ENCODE results near the gene CIAO3. TPM values are rescaled to one million over a fixed set of nuclear protein-coding genes. Genes with fewer than 3 reads are reported as not detected.

Gene CIAO3
- total RNA-seq, 1 experiment from 2014 or later: 44.5 TPM

DNA sequence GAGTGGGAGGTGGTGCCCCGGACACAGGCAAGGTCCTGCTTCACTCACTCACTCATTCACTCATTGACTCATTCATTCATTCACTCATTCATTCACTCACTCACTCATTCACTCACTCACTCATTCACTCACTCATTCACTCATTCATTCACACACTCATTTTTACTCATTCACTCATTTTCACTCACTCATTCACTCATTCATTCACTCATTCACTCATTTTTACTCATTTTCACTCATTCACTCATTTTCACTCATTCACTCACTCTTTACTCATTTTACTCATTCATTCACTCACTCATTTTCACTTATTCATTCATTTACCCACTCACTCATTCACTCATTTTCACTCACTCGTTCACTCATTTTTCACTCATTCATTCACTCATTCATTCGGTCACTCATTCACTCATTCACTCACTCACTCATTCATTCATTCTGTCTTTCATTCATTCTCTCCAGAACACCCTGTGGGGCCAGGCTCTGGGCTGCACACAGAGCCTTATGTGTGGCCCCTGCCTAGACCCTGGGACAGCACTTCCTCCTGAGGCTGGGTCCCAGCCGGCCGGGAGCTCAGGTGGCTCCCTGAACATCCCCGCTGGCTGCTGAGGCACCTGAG lies 38.2 kb upstream of the CIAO3 start:
- ChIA-PET CTCF (no interaction called here), POLR2A (no interaction called here)
- Histone ChIP-seq H3K4me3 (ENCODE audit: low read depth, low read length) (no peak overlapping the region), H3K36me3 (ENCODE audit: control insufficient read depth, insufficient read depth, low read length) (no peaks in the 10 kb centered on the region), H3K4me1 (0 out of 2 replicates have a peak, but pooled peaks cover 3% of the 10 kb centered on the region), H3K9me3 (no peaks in the 10 kb centered on the region), H3K27me3 (replicated peaks; ENCODE audit: control insufficient read depth, insufficient read depth, low read length) (no peaks in the 10 kb centered on the region)
- TF ChIP-seq, protein P1, sequence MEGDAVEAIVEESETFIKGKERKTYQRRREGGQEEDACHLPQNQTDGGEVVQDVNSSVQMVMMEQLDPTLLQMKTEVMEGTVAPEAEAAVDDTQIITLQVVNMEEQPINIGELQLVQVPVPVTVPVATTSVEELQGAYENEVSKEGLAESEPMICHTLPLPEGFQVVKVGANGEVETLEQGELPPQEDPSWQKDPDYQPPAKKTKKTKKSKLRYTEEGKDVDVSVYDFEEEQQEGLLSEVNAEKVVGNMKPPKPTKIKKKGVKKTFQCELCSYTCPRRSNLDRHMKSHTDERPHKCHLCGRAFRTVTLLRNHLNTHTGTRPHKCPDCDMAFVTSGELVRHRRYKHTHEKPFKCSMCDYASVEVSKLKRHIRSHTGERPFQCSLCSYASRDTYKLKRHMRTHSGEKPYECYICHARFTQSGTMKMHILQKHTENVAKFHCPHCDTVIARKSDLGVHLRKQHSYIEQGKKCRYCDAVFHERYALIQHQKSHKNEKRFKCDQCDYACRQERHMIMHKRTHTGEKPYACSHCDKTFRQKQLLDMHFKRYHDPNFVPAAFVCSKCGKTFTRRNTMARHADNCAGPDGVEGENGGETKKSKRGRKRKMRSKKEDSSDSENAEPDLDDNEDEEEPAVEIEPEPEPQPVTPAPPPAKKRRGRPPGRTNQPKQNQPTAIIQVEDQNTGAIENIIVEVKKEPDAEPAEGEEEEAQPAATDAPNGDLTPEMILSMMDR (IDR thresholded peaks at IDR 0.05; ENCODE audit: insufficient read depth in 1 of 2, low read depth in 1 of 2, low read length in 1 of 2, severe bottlenecking in 1 of 2, unreplicated experiment in 1 of 2): no peak
- Mint-ChIP-seq H3K27ac (ENCODE audit: unreplicated experiment) (no peak overlapping the region), H3K36me3 (ENCODE audit: insufficient read depth, unreplicated experiment) (peaks cover 19% of the 10 kb centered on the region), H3K4me1 (ENCODE audit: low read depth, unreplicated experiment) (no peaks in the 10 kb centered on the region), H3K9me3 (ENCODE audit: unreplicated experiment) (no peaks in the 10 kb centered on the region), H3K27me3 (ENCODE audit: insufficient read depth, unreplicated experiment) (no peaks in the 10 kb centered on the region), H3K4me3 (ENCODE audit: unreplicated experiment) (no peak overlapping the region)
- no TSS peak for BruUV-seq (replicated peaks)
- DNase-seq: no peak
- intact Hi-C loops (cut with micrococcal nuclease; ENCODE audit: unreplicated experiment): no loop called here

DNA sequence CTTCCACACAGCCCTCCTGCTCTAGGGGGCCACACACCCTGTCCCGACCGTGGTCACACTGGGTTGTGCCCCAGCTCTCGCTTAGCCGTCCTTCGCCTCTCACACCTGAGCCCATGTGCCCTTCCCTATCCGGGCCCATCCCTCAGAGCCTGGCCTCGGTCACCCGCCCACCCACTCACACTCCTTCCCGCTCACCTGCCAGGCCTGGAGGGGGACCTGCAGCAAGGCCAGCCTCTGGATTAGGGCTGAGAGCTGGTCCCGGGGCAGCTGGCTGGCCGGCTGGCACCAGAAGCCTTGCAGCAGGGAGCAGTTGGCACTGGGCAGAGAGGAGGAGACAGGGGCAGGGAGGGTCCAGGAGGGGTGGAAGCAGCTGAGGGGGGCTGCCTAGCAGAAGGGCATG lies 37.6 kb upstream of the CIAO3 start:
- no TSS peak for BruUV-seq (replicated peaks)
- Histone ChIP-seq H3K4me1 (0 out of 2 replicates have a peak, but pooled peaks cover 3% of the 10 kb centered on the region), H3K4me3 (ENCODE audit: low read depth, low read length) (no peak overlapping the region), H3K36me3 (ENCODE audit: control insufficient read depth, insufficient read depth, low read length) (no peaks in the 10 kb centered on the region), H3K9me3 (no peaks in the 10 kb centered on the region), H3K27me3 (replicated peaks; ENCODE audit: control insufficient read depth, insufficient read depth, low read length) (no peaks in the 10 kb centered on the region)
- TF ChIP-seq, protein P1 (IDR thresholded peaks at IDR 0.05; ENCODE audit: insufficient read depth in 1 of 2, low read depth in 1 of 2, low read length in 1 of 2, severe bottlenecking in 1 of 2, unreplicated experiment in 1 of 2): no peak
- no peaks in the 10 kb centered on the region for H3K9me3 Mint-ChIP-seq (ENCODE audit: unreplicated experiment)
- no peaks in the 10 kb centered on the region for H3K27me3 Mint-ChIP-seq (ENCODE audit: insufficient read depth, unreplicated experiment)
- H3K4me3 Mint-ChIP-seq (ENCODE audit: unreplicated experiment): no peak overlapping the region
- intact Hi-C loops (cut with micrococcal nuclease; ENCODE audit: unreplicated experiment): no loop called here
- DNase-seq: no peak
- CTCF ChIA-PET: no interaction called here
- H3K36me3 Mint-ChIP-seq (ENCODE audit: insufficient read depth, unreplicated experiment): peaks cover 17% of the 10 kb centered on the region
- POLR2A ChIA-PET: no interaction called here
- no peaks in the 10 kb centered on the region for H3K4me1 Mint-ChIP-seq (ENCODE audit: low read depth, unreplicated experiment)
- H3K27ac Mint-ChIP-seq (ENCODE audit: unreplicated experiment): no peak overlapping the region

DNA sequence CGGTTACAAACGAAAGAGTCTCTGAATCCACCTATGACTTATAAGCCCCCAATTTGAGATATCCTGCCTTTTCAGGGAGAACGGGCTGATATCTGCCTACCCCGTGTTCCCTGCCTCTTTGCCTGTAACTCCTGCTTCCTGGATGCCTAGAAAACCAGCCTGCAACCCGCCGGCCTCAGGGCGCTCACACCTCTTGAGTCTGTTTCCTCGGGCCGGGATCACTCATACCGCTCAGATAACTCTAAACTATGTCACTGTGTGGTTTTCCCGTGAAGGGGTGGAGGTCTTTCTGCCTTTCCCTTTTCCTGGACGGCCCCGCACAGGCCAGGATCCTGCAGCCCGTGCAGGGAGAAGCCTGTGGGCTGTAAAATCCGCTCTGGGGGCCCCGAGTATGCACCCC lies 37.0 kb upstream of the CIAO3 start:
- Histone ChIP-seq H3K4me1 (0 out of 2 replicates have a peak, but pooled peaks cover 3% of the 10 kb centered on the region), H3K36me3 (ENCODE audit: control insufficient read depth, insufficient read depth, low read length) (no peaks in the 10 kb centered on the region), H3K9me3 (no peaks in the 10 kb centered on the region), H3K27me3 (replicated peaks; ENCODE audit: control insufficient read depth, insufficient read depth, low read length) (no peaks in the 10 kb centered on the region), H3K4me3 (ENCODE audit: low read depth, low read length) (no peak overlapping the region)
- Mint-ChIP-seq H3K36me3 (ENCODE audit: insufficient read depth, unreplicated experiment) (peaks cover 10% of the 10 kb centered on the region), H3K27me3 (ENCODE audit: insufficient read depth, unreplicated experiment) (no peaks in the 10 kb centered on the region), H3K27ac (ENCODE audit: unreplicated experiment) (no peak overlapping the region), H3K4me3 (ENCODE audit: unreplicated experiment) (no peak overlapping the region), H3K9me3 (ENCODE audit: unreplicated experiment) (no peaks in the 10 kb centered on the region), H3K4me1 (ENCODE audit: low read depth, unreplicated experiment) (no peaks in the 10 kb centered on the region)
- TF ChIP-seq, protein P1 (IDR thresholded peaks at IDR 0.05; ENCODE audit: insufficient read depth in 1 of 2, low read depth in 1 of 2, low read length in 1 of 2, severe bottlenecking in 1 of 2, unreplicated experiment in 1 of 2): no peak
- intact Hi-C loops (cut with micrococcal nuclease; ENCODE audit: unreplicated experiment): no loop called here
- no TSS peak for BruUV-seq (replicated peaks)
- ChIA-PET POLR2A (no interaction called here), CTCF (no interaction called here)
- DNase-seq: no peak
